Measurements from ENCODE around the gene RPS2.
"Not testable (repeated sequence)": the region's sequence is repeated elsewhere in the genome, so short reads cannot be mapped to it uniquely, and the experiment has no call there.

DNA sequence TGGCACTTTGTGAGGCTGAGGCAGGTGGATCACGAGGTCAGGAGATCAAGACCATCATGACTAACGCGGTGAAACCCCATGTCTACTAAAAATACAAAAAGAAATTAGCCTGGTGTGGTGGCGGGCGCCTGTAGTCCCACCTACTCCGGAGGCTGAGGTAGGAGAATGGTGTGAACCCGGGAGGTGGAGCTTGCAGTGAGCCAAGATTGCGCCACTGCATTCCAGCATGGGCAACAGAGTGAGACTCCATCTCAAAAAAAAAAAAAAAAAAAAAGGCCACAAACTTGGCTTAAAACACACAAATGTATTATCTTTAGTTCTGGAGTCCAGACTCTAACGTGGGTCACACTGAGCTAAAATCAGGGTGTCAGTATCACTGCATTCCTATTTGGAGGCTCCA is 47.1 kb upstream of the RPS2 start:
- TF ChIP-seq, protein P1, sequence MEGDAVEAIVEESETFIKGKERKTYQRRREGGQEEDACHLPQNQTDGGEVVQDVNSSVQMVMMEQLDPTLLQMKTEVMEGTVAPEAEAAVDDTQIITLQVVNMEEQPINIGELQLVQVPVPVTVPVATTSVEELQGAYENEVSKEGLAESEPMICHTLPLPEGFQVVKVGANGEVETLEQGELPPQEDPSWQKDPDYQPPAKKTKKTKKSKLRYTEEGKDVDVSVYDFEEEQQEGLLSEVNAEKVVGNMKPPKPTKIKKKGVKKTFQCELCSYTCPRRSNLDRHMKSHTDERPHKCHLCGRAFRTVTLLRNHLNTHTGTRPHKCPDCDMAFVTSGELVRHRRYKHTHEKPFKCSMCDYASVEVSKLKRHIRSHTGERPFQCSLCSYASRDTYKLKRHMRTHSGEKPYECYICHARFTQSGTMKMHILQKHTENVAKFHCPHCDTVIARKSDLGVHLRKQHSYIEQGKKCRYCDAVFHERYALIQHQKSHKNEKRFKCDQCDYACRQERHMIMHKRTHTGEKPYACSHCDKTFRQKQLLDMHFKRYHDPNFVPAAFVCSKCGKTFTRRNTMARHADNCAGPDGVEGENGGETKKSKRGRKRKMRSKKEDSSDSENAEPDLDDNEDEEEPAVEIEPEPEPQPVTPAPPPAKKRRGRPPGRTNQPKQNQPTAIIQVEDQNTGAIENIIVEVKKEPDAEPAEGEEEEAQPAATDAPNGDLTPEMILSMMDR (IDR thresholded peaks at IDR 0.05), result not testable (repeated sequence)
- not testable (repeated sequence) for TF ChIP-seq POLR2A (IDR thresholded peaks at IDR 0.05)

Data from uterus (tissue), 2 donors.